Activated naive CD8-positive, alpha-beta T cell treated with anti-CD3 and anti-CD28 coated beads, Interleukin-2, amount 10 ng/mL, durations not matched to agents 7 days and 5 days (primary cell): ENCODE data around the gene CYSTM1. TPM values are rescaled to one million over a fixed set of nuclear protein-coding genes. Genes with fewer than 3 reads are reported as not detected.

Source experiments
- ATAC-seq: fragments of 150-1000 bp; cut with Tn5 transposase; one replicate; pipeline ENCODE4 v1.10.0; 2021; ENCODE audit warnings: low read depth, moderate library complexity
- POLR2A ChIA-PET: fragments of 350-600 bp; sonication (Branson Sonifier 250); formaldehyde crosslinking; loops from one replicate; lab custom pipeline; 2021; ENCODE audit warnings: antibody characterized with exemption; lab: Charles Lee
- DNase-seq: peaks from one replicate; pipeline ENCODE4 v3.0.0; 2021
- H3K27ac Mint-ChIP-seq: one replicate; pipeline ENCODE4 v1.8.0; 2022; ENCODE audit warnings: mild to moderate bottlenecking, mixed read lengths
- H3K27me3 Mint-ChIP-seq: one replicate; pipeline ENCODE4 v1.8.0; 2022; ENCODE audit warnings: mild to moderate bottlenecking, moderate library complexity, mixed read lengths
- H3K36me3 Mint-ChIP-seq: one replicate; pipeline ENCODE4 v1.8.0; 2021; ENCODE audit warnings: mild to moderate bottlenecking, mixed read lengths
- H3K4me1 Mint-ChIP-seq: one replicate; pipeline ENCODE4 v1.8.0; 2021; ENCODE audit warnings: mixed read lengths
- H3K4me3 Mint-ChIP-seq: one replicate; pipeline ENCODE4 v1.8.0; 2022; ENCODE audit warnings: mild to moderate bottlenecking, moderate library complexity, mixed read lengths
- H3K9me3 Mint-ChIP-seq: one replicate; pipeline ENCODE4 v1.8.0; 2021; ENCODE audit warnings: mixed read lengths
- total RNA-seq, 2 experiments: library from RNA; stranded (reverse); gene quantifications; one replicate each; pipeline ENCODE4 v1.2.3, GENCODE V29; 2021

CYSTM1 gene
- total RNA-seq, 2 experiments from 2014 or later: 12.1 to 13.5 TPM

DNA sequence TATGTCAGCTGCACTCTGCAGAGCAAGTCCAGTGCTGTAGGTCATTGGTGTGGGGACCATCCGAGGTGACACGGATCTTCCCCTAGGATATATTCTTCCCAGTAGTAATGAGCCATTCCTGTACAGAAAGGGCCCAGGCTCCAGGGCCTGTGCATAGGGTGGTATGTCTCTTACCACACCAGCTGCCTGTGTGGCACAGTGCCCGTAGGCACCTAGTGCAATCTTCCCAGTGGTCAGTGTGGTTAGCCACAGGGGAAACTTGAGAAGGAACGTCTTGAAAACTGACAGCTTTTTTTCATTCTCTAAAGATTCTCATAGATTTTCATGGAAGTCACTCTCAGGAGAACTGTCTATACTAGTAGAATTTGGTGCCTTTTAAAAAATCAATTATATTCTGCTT is 39.8 kb downstream of the CYSTM1 start:
- H3K27me3 Mint-ChIP-seq: no peaks in the 10 kb centered on the region
- DNase-seq: no peak
- ATAC-seq: no peak
- H3K4me3 Mint-ChIP-seq: no peak overlapping the region
- no peaks in the 10 kb centered on the region for H3K9me3 Mint-ChIP-seq
- POLR2A ChIA-PET: no interaction called here
- peaks cover 11% of the 10 kb centered on the region for H3K4me1 Mint-ChIP-seq
- H3K36me3 Mint-ChIP-seq: no peaks in the 10 kb centered on the region
- H3K27ac Mint-ChIP-seq: no peak overlapping the region

DNA sequence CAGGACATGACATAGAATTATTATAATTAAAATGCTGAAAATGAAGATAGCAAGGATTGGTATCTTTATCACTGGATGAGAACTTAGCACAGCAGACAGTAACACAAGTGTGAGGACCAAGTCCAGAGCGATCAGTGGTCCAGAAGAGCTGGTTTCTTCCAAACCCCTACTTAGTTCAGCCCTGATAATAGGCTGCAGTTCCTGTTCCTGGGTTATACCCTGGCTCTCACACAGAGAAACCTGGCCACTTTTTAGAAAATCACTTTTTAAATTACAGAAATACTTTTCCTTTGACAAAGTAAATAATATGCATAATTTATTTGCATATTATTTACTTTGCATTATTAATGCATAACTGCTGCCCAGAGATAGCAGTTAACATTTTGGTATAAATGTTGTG is 40.3 kb downstream of the CYSTM1 start:
- DNase-seq (no peak), ATAC-seq (no peak)
- H3K4me1 Mint-ChIP-seq: peaks cover 15% of the 10 kb centered on the region
- no peaks in the 10 kb centered on the region for H3K27me3 Mint-ChIP-seq
- H3K4me3 Mint-ChIP-seq: no peak overlapping the region
- no peak overlapping the region for H3K27ac Mint-ChIP-seq
- POLR2A ChIA-PET: no interaction called here
- no peaks in the 10 kb centered on the region for H3K9me3 Mint-ChIP-seq
- no peaks in the 10 kb centered on the region for H3K36me3 Mint-ChIP-seq

DNA sequence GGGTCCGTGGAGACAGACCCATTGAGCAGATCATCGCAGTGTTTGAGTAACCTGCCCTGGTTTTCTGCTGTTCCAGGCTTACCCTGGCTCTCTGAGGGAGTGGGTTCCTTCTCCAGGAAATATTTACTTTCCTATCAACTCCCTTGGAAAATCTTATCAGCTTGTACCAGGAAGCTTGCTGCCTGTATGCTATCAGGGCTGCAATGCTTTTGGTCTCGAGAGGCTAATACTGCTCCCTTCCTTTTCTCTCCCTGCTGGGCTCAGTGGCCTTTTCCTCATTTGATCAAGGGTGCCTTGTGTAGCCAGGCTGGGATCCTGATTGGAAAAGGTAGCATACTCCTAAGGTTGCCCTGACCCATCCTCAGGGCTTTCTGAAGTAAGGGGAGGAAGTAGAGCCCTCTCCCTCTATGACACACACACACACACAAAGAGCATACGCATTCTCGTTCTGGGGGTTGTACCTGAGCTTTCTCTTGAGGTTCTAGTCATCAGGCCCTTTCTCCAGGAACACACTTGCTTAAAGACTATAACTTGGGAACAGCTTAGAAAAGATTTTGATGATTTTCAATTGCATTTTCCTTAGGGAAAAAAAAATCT is 41.6 kb downstream of the CYSTM1 start:
- POLR2A ChIA-PET: no interaction called here
- H3K27ac Mint-ChIP-seq: no peak overlapping the region
- H3K4me3 Mint-ChIP-seq: no peak overlapping the region
- ATAC-seq: no peak
- H3K36me3 Mint-ChIP-seq: peaks cover 1% of the 10 kb centered on the region
- no peak for DNase-seq
- peaks cover 25% of the 10 kb centered on the region for H3K4me1 Mint-ChIP-seq
- H3K27me3 Mint-ChIP-seq: no peaks in the 10 kb centered on the region
- H3K9me3 Mint-ChIP-seq: no peaks in the 10 kb centered on the region

GRCh38 chr5:140217299-140218026 is 42.5 kb downstream of the CYSTM1 start:
- H3K4me1 Mint-ChIP-seq: peaks cover 31% of the 10 kb centered on the region
- H3K27me3 Mint-ChIP-seq: no peaks in the 10 kb centered on the region
- H3K9me3 Mint-ChIP-seq: no peaks in the 10 kb centered on the region
- H3K27ac Mint-ChIP-seq: no peak overlapping the region
- H3K36me3 Mint-ChIP-seq: peaks cover 1% of the 10 kb centered on the region
- no peak for DNase-seq
- H3K4me3 Mint-ChIP-seq: no peak overlapping the region
- no peak for ATAC-seq
- POLR2A ChIA-PET: no interaction called here

GRCh38 chr5:140219068-140219991 is 44.3 kb downstream of the CYSTM1 start:
- H3K9me3 Mint-ChIP-seq: no peaks in the 10 kb centered on the region
- POLR2A ChIA-PET: no interaction called here
- no peak overlapping the region for H3K27ac Mint-ChIP-seq
- no peaks in the 10 kb centered on the region for H3K27me3 Mint-ChIP-seq
- ATAC-seq (no peak), DNase-seq (no peak)
- H3K36me3 Mint-ChIP-seq: peaks cover 3% of the 10 kb centered on the region
- H3K4me1 Mint-ChIP-seq: peaks cover 29% of the 10 kb centered on the region
- H3K4me3 Mint-ChIP-seq: no peak overlapping the region

- POLR2A ChIA-PET: no interaction called here
- no peak overlapping the region for H3K4me3 Mint-ChIP-seq
- H3K27me3 Mint-ChIP-seq: no peaks in the 10 kb centered on the region
- peaks cover 3% of the 10 kb centered on the region for H3K36me3 Mint-ChIP-seq
- ATAC-seq: no peak
- DNase-seq: no peak
- no peak overlapping the region for H3K27ac Mint-ChIP-seq
- H3K4me1 Mint-ChIP-seq: peaks cover 22% of the 10 kb centered on the region
- no peaks in the 10 kb centered on the region for H3K9me3 Mint-ChIP-seq
Measured at GRCh38 chr5:140220032-140220697, 45.2 kb downstream of the CYSTM1 start.

DNA sequence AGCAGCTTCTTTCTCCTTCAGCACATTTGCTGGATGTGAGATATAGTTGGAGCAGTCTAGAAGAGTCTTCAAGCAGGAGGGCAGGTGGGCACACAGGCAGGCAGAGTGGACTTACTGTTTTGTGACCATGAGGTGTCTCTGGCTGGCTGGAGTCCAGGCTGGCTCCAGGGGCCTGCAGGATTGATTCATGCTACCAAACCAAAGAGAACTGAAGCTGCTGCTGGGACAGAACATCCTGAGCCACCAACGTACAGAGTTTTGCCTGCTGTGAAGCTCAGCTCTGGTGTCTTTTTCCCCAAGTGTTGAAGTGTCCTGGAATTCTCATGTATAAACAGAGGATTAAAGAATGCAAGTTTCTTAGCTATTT is 45.7 kb downstream of the CYSTM1 start:
- POLR2A ChIA-PET: no interaction called here
- no peaks in the 10 kb centered on the region for H3K27me3 Mint-ChIP-seq
- H3K4me1 Mint-ChIP-seq: peaks cover 20% of the 10 kb centered on the region
- no peak overlapping the region for H3K27ac Mint-ChIP-seq
- DNase-seq: no peak
- peaks cover 3% of the 10 kb centered on the region for H3K36me3 Mint-ChIP-seq
- no peak for ATAC-seq
- no peaks in the 10 kb centered on the region for H3K9me3 Mint-ChIP-seq
- H3K4me3 Mint-ChIP-seq: no peak overlapping the region

DNA sequence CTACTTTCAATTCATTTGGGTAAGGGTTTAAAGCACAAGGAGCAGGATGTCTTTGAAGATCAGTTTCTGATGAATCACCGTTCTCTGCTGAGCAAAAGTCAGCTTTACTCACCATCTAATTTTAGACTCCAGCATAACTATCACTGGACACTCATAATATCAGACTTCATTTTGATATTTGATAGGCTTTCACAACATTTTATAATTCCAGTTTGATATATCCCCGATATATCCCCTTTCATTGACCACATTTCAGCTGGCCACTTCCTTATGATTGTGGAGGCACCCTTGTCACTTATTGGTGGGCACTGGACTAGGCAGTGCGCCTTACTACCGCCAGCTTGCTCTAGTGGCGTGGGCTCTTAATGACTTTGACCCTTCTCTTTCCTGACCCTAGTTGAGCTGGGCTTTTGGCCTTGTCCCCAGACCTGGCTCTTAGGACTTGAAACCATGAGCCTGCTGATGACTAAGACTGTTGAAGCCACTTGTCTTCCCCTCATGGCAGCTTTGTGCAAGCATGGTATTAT is 46.8 kb downstream of the CYSTM1 start:
- H3K36me3 Mint-ChIP-seq: peaks cover 3% of the 10 kb centered on the region
- no peaks in the 10 kb centered on the region for H3K27me3 Mint-ChIP-seq
- H3K4me3 Mint-ChIP-seq: no peak overlapping the region
- POLR2A ChIA-PET: no interaction called here
- H3K27ac Mint-ChIP-seq: no peak overlapping the region
- ATAC-seq (peak; percentile 49), DNase-seq (no peak)
- H3K4me1 Mint-ChIP-seq: peaks cover 20% of the 10 kb centered on the region
- no peaks in the 10 kb centered on the region for H3K9me3 Mint-ChIP-seq

DNA sequence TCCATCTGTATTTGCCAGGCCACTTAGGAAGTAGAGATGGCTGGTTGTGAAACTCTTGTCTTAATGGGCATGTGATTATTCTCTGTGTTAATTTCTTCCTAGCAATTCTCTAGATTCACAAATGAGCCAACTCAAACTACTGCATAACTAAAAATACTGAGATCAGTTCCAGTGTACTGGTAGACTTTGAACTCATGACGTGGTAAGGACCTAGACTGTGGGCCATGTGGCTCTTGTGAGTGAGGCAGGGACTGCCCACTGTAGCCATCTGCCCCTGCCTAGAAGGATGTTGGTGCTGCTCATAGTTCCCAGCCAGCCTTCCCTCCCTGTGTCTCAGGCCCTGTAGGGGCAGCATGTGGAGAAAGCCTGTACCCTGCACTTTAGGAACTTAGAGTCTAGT is 47.4 kb downstream of the CYSTM1 start:
- Mint-ChIP-seq H3K36me3 (peaks cover 3% of the 10 kb centered on the region), H3K4me3 (no peak overlapping the region), H3K27me3 (no peaks in the 10 kb centered on the region), H3K9me3 (no peaks in the 10 kb centered on the region), H3K27ac (no peak overlapping the region), H3K4me1 (peaks cover 20% of the 10 kb centered on the region)
- ATAC-seq (no peak), DNase-seq (no peak)
- POLR2A ChIA-PET: no interaction called here

DNA sequence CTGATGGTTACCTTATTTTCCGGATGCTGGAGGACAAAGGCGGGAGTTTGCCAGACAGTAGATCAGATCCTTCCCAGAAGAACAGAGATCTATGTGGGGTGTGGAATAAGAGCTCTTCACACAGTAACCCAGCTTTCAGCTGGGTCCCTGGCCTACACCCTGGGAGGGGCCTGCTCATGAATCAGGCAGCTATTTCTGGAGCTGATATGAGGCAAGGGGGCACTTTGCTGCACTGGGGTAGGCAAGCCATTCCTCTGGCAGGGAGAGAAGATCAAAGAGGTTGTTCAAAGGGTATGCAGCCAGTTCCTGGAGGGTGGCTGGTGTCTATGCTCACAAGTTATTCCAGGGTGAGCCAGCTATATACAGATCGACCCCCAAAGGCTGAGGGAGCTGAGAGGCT is 48.6 kb downstream of the CYSTM1 start:
- DNase-seq (no peak), ATAC-seq (no peak)
- H3K4me1 Mint-ChIP-seq: peaks cover 20% of the 10 kb centered on the region
- H3K36me3 Mint-ChIP-seq: peaks cover 3% of the 10 kb centered on the region
- no peak overlapping the region for H3K4me3 Mint-ChIP-seq
- POLR2A ChIA-PET: no interaction called here
- no peaks in the 10 kb centered on the region for H3K9me3 Mint-ChIP-seq
- no peaks in the 10 kb centered on the region for H3K27me3 Mint-ChIP-seq
- H3K27ac Mint-ChIP-seq: no peak overlapping the region

DNA sequence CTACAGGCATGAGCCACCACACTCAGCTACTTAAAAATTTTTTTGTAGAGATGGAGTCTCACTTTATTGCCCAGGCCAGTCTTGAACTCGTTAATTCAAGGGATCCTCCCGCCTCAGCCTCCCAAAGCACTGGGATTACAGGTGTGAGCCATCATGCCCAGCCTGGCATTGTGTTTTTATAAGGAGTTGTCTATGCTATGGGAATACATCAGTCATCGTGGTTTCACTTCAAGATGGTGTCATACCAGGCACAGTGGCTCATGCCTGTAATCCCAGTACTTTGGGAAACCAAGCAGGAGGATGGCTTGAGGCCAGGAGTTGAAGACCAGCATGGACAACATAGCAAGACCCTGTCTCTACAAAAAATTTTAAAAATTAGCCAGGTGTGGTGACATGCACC is 49.7 kb downstream of the CYSTM1 start:
- H3K27ac Mint-ChIP-seq: no peak overlapping the region
- H3K4me3 Mint-ChIP-seq: no peak overlapping the region

DNA sequence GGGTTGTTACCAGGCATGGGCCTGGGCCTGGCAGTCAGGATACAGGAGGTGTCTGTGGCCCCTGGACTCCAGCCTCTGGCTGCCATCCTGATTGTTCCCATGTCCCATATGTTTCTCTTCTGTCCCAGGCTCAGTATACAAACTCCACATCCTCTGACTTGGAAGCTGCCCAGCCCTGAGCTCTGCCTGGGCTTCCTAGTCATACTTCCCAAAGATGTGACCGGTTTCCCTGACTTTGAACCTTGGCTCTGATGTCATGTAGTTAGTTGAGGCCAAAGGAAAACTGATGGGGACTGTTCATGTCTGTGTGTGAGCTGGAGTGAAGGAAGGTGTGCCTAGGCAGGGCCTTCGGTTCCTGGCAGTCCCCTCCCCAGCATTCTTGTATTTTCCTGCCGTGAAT is 50.4 kb downstream of the CYSTM1 start:
- POLR2A ChIA-PET: no interaction called here
- H3K27me3 Mint-ChIP-seq: no peaks in the 10 kb centered on the region
- no peak overlapping the region for H3K4me3 Mint-ChIP-seq
- H3K36me3 Mint-ChIP-seq: peaks cover 3% of the 10 kb centered on the region
- no peaks in the 10 kb centered on the region for H3K9me3 Mint-ChIP-seq
- H3K4me1 Mint-ChIP-seq: peaks cover 15% of the 10 kb centered on the region
- ATAC-seq (no peak), DNase-seq (no peak)
- no peak overlapping the region for H3K27ac Mint-ChIP-seq

More for the DNA sequence above, 49.7 kb downstream of the CYSTM1 start:
- Mint-ChIP-seq H3K27me3 (no peaks in the 10 kb centered on the region), H3K4me1 (peaks cover 20% of the 10 kb centered on the region), H3K9me3 (no peaks in the 10 kb centered on the region), H3K36me3 (peaks cover 3% of the 10 kb centered on the region)
- DNase-seq (no peak), ATAC-seq (no peak)
- POLR2A ChIA-PET: no interaction called here

- Mint-ChIP-seq H3K4me1 (peaks cover under 1% of the 10 kb centered on the region), H3K27ac (no peak overlapping the region), H3K27me3 (no peaks in the 10 kb centered on the region), H3K9me3 (no peaks in the 10 kb centered on the region), H3K36me3 (peaks cover 2% of the 10 kb centered on the region), H3K4me3 (no peak overlapping the region)
- no peak for ATAC-seq
- POLR2A ChIA-PET: no interaction called here
- DNase-seq: no peak
Measured at GRCh38 chr5:140227046-140227445, 52.1 kb downstream of the CYSTM1 start.
